GM21529 (cell line): ENCODE data around the gene GPR162.
A peak's percentile ranks its signal among the peaks of the same experiment; 100 is the strongest.

Source experiments
- ATAC-seq: cut with Tn5 transposase; IDR thresholded peaks from one replicate; pipeline ENCODE4 v1.9.1; 2021; ENCODE audit not compliant: unreplicated experiment

The GPR162 gene

GRCh38 chr12:6834254-6834653 lies 12.6 kb downstream of the GPR162 start:
- no peak for ATAC-seq

- ATAC-seq, result no peak
Measured at GRCh38 chr12:6834873-6835272, 13.3 kb downstream of the GPR162 start.

- no peak for ATAC-seq
Measured at GRCh38 chr12:6836851-6837250, 15.2 kb downstream of the GPR162 start.

GRCh38 chr12:6837370-6838060 lies 15.9 kb downstream of the GPR162 start:
- ATAC-seq, result no peak

GRCh38 chr12:6838854-6839253 lies 17.2 kb downstream of the GPR162 start:
- ATAC-seq, result no peak

- peak; percentile 85 for ATAC-seq
Measured at GRCh38 chr12:6839482-6840201, 18.0 kb downstream of the GPR162 start.

- no peak for ATAC-seq
Measured at GRCh38 chr12:6840330-6840729, 18.7 kb downstream of the GPR162 start.

- no peak for ATAC-seq
Measured at GRCh38 chr12:6840761-6841515, 19.3 kb downstream of the GPR162 start, which contains the start of gene GNB3. TSS of gene GNB3 (plus strand) at chr12:6840925. CDS start at chr12:6841288, 363 bp downstream.

- no peak for ATAC-seq
Measured at GRCh38 chr12:6842075-6842474, 20.5 kb downstream of the GPR162 start.

GRCh38 chr12:6843118-6843902 lies 21.7 kb downstream of the GPR162 start:
- ATAC-seq, result no peak

GRCh38 chr12:6845395-6845794 lies 23.8 kb downstream of the GPR162 start:
- ATAC-seq, result no peak

GRCh38 chr12:6846316-6846869 lies 24.8 kb downstream of the GPR162 start:
- no peak for ATAC-seq

- ATAC-seq, result no peak
Measured at GRCh38 chr12:6847676-6848075, 26.1 kb downstream of the GPR162 start.

GRCh38 chr12:6849427-6849826 lies 27.8 kb downstream of the GPR162 start:
- no peak for ATAC-seq

- no peak for ATAC-seq
Measured at GRCh38 chr12:6849976-6850560, 28.4 kb downstream of the GPR162 start.

- no peak for ATAC-seq
Measured at GRCh38 chr12:6850796-6851152, 29.2 kb downstream of the GPR162 start.

- peak; percentile 52 for ATAC-seq
Measured at GRCh38 chr12:6851153-6851920, 29.7 kb downstream of the GPR162 start, which contains the start of gene CDCA3. TSS of gene CDCA3 (minus strand) at chr12:6851286. CDS start at chr12:6850952, 334 bp downstream.

- ATAC-seq, result peak; percentile 71
Measured at GRCh38 chr12:6851921-6852650, 30.5 kb downstream of the GPR162 start, which contains the start of gene USP5. TSS of gene USP5 (plus strand) at chr12:6852150. CDS start at chr12:6852180, 30 bp downstream.
